Glutamatergic neuron (in vitro differentiated cells): ENCODE data around the gene C2orf15. TPM values are rescaled to one million over a fixed set of nuclear protein-coding genes. Genes with fewer than 3 reads are reported as not detected.

Experiments
- DNase-seq: peaks from one replicate; pipeline ENCODE4 v3.0.0; 2022
- H3K27ac Mint-ChIP-seq: one replicate; pipeline ENCODE4 v1.8.0; 2020; ENCODE audit warnings: mild to moderate bottlenecking, mixed read lengths, inconsistent platforms; ENCODE audit not compliant: unreplicated experiment
- H3K27me3 Mint-ChIP-seq: one replicate; pipeline ENCODE4 v1.8.0; 2020; ENCODE audit warnings: mild to moderate bottlenecking, moderate library complexity, mixed read lengths, inconsistent platforms; ENCODE audit not compliant: unreplicated experiment
- H3K36me3 Mint-ChIP-seq: one replicate; pipeline ENCODE4 v1.8.0; 2020; ENCODE audit warnings: mild to moderate bottlenecking, mixed read lengths, inconsistent platforms; ENCODE audit not compliant: unreplicated experiment
- H3K4me1 Mint-ChIP-seq: one replicate; pipeline ENCODE4 v1.8.0; 2020; ENCODE audit warnings: mild to moderate bottlenecking, low read depth, mixed read lengths, inconsistent platforms; ENCODE audit not compliant: unreplicated experiment
- H3K4me3 Mint-ChIP-seq: one replicate; pipeline ENCODE4 v1.8.0; 2020; ENCODE audit warnings: mild to moderate bottlenecking, mixed read lengths, inconsistent platforms; ENCODE audit not compliant: unreplicated experiment
- H3K9me3 Mint-ChIP-seq: one replicate; pipeline ENCODE4 v1.8.0; 2020; ENCODE audit warnings: mild to moderate bottlenecking, moderate library complexity, mixed read lengths, inconsistent platforms; ENCODE audit not compliant: unreplicated experiment
- total RNA-seq: library from RNA; stranded (reverse); fragmentation: NEBNext Ultra II Directional; extraction: Animal tissue kit (Norgen Biotek cat#: 25700); gene quantifications from one replicate; pipeline ENCODE4 v1.2.1, GENCODE V29; 2021; ENCODE audit not compliant: unreplicated experiment
- TF ChIP-seq, protein P1 (sequence below): fragments of 200-600 bp; sonication (generic); IDR thresholded peaks from one replicate; pipeline ENCODE4 v1.5.0; 2021; ENCODE audit not compliant: partially characterized antibody, unreplicated experiment

The C2orf15 gene
- total RNA-seq, 1 donor from 2014 or later, result 0.34 TPM

DNA sequence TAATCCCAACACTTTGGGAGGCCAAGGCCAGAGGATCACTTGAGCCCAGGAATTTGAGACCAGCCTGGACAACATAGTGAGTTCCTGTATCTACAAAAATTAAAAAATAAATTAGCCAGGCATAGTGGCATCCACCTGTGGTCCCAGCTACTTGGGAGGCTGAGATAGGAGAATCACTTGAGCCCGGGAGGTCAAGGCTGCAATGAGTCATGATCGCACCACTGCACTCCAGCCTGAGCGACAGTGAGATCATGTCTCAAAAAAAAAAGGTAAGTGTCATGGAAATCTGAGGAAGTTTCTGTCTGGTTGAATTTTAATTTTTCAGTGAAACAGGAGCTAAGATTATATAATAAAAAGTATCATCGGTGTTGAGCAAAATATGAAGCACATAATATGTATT, 2.5 kb upstream of the C2orf15 start:
- Mint-ChIP-seq H3K27me3 (peaks cover 3% of the 10 kb centered on the region), H3K27ac (no peak overlapping the region), H3K9me3 (peaks cover 2% of the 10 kb centered on the region), H3K36me3 (peaks cover 8% of the 10 kb centered on the region), H3K4me1 (no peaks in the 10 kb centered on the region), H3K4me3 (no peak overlapping the region)
- TF ChIP-seq, protein P1, sequence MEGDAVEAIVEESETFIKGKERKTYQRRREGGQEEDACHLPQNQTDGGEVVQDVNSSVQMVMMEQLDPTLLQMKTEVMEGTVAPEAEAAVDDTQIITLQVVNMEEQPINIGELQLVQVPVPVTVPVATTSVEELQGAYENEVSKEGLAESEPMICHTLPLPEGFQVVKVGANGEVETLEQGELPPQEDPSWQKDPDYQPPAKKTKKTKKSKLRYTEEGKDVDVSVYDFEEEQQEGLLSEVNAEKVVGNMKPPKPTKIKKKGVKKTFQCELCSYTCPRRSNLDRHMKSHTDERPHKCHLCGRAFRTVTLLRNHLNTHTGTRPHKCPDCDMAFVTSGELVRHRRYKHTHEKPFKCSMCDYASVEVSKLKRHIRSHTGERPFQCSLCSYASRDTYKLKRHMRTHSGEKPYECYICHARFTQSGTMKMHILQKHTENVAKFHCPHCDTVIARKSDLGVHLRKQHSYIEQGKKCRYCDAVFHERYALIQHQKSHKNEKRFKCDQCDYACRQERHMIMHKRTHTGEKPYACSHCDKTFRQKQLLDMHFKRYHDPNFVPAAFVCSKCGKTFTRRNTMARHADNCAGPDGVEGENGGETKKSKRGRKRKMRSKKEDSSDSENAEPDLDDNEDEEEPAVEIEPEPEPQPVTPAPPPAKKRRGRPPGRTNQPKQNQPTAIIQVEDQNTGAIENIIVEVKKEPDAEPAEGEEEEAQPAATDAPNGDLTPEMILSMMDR, result no peak
- no peak for DNase-seq

DNA sequence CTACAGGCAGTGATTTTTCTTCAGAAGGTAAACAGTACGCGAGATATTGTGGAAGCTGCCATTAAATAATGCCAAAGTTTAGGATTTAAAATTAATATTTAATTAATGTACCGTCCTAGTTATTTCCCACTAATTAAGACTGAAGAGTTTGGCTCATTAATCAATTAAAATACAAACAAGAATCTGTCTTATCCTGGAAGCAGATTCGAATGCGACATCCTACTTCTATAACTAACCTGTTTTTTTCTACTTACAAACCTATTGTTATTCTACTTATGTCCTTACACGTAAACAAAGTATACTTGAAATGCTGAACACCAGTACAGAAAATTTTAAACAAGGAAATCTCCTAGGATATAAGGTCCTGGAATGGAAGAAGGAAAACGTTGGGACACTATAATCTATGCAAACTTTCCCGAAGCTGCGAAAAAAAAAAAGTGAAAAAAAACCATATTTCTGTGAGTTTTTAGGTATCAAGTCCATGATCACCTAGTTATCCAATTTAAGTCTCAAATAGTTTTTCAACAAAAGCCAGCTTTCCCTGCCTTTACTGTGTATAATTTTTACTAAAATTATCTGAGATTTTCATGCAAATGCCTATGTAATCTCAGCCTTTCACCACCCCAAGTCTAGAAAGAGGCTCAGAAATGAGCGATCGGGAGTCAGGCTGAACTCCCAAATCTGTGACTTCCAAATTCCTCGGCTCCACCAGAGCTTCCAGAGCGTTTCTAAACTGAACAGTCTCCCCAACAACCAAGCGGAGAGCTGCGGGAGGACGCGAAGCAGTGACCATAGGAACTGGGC, 1.2 kb upstream of the C2orf15 start:
- TF ChIP-seq, protein P1, result no peak
- peak overlapping the region; percentile 66 for H3K27ac Mint-ChIP-seq
- no peaks in the 10 kb centered on the region for H3K9me3 Mint-ChIP-seq
- H3K4me1 Mint-ChIP-seq, result no peaks in the 10 kb centered on the region
- DNase-seq, result no peak
- H3K36me3 Mint-ChIP-seq, result no peaks in the 10 kb centered on the region
- H3K27me3 Mint-ChIP-seq, result peaks cover 3% of the 10 kb centered on the region
- peak overlapping the region; percentile 94 for H3K4me3 Mint-ChIP-seq

DNA sequence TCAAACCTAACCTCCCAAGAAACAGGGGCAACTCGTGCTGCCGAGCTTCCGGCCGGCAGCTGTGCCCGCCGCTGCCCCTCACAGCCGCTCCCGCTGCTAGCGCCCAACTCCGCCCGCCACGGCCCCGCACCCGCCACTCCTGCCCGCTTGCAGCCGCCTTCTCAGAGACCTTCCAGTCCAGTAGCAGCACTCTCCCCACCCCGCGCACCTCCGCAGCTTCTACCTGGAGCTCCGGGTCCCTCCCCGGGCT, 722 bp upstream of the C2orf15 start:
- Mint-ChIP-seq H3K4me1 (no peaks in the 10 kb centered on the region), H3K9me3 (no peaks in the 10 kb centered on the region), H3K36me3 (no peaks in the 10 kb centered on the region), H3K4me3 (peak overlapping the region; percentile 94), H3K27ac (peak overlapping the region; percentile 66), H3K27me3 (peaks cover 3% of the 10 kb centered on the region)
- no peak for DNase-seq
- TF ChIP-seq, protein P1, result no peak

DNA sequence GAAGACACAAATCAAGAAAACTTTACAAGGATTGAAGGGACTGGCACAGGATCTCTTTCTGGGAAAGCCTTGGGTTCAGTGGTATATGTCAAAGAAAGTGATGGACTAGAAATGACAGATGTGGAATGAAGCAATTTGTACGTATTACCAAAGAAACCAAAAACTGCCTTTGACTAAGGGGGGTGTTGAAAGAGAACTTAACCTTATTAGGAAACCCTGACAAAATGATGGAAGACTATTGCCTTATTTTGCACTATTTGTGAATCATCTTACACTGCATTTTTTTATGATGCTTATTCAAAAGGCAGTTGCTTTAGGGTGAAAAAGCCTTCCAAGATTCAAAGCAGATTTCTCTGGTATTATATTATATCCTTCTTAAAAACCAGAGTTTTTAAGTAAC, 9.2 kb downstream of the C2orf15 start:
- Mint-ChIP-seq H3K4me3 (no peak overlapping the region), H3K4me1 (peaks cover 3% of the 10 kb centered on the region), H3K9me3 (no peaks in the 10 kb centered on the region), H3K27ac (no peak overlapping the region), H3K27me3 (peaks cover 1% of the 10 kb centered on the region), H3K36me3 (no peaks in the 10 kb centered on the region)
- DNase-seq, result no peak
- TF ChIP-seq, protein P1, result no peak

DNA sequence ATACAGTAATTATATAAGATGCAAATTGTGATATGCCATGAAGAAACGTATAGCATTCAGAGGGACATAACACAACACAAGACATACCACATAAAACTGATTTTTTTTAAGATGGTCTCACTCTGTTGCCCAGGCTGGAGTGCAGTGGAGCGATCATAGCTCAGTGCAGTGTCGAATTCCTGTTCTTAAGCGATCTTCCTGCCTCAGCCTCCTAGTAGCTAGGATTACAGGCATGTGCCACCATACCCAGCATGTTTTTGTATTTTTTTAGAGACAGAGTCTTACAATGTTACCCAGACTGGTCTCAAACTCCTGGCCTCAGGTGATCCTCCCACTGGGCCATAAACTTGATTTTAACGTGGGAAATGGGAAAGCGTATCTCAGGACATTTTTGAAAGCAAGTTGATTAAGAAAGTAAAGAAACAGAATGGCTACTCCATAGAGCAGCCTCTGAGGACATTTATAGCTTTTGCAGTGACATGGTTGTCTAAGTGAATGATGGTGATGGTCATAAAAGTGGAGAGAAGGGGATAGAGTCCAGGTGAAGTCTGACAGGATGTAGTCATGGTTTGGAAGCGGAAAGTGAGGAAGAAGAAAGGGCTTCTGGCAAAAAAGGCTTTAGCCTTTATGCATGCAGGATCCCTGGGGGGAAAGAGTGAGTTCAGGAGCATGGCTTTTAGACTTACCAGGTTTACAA, 10.8 kb downstream of the C2orf15 start:
- peaks cover under 1% of the 10 kb centered on the region for H3K9me3 Mint-ChIP-seq
- H3K4me1 Mint-ChIP-seq, result peaks cover 3% of the 10 kb centered on the region
- DNase-seq, result no peak
- H3K27ac Mint-ChIP-seq, result no peak overlapping the region
- H3K4me3 Mint-ChIP-seq, result no peak overlapping the region
- H3K36me3 Mint-ChIP-seq, result no peaks in the 10 kb centered on the region
- TF ChIP-seq, protein P1, result no peak
- H3K27me3 Mint-ChIP-seq, result peaks cover 1% of the 10 kb centered on the region
